Measurements from ENCODE around the gene JAZF1.
"Not testable (repeated sequence)": the region's sequence is repeated elsewhere in the genome, so short reads cannot be mapped to it uniquely, and the experiment has no call there.

Gene JAZF1

DNA sequence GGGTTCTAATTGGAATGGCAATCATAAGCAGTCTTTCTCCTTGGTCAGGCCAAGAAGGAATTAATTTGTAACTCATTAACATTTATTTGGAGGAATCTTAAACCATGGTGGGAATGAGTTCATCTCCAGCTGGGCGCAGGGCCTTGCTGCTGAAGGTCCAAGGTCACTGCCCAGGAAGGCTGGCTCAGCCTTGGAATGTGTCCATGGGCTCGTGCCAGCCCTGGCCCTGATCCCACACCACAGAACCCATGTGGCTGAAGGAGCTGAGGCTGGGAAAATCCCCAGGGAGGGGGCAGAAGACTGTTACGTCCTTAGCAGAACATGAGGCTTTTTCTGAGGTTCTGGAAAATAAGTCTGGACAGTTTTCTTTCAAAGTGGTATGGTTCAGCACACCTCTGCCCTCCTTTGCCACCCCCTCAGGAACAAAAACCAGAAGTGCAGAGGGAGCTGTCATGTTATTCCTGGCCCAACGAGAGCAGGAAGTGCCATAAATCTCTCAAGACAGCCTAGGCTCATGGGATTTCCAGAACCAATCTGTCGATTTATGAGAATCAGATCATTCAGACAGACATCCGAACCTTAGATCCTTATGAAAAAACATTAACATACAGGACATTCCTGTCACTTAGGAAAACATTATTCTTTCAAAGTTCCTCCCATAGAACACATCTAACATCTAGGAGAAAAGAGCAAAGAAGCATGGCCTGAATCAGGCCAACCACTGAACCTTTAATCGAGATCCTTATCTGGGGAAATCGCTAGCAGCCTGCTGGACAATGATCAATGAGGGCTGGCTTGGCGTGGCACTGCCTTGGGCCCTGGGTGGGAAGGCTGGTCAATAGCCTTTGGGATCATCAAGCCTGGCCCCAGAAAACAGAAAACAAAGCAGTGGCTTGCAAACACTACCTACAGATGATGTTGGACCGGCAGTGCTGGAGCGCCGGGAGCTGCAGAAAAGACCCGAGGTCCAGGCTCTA, 306.3 kb downstream of the JAZF1 start:
- peak; percentile 92 for DNase-seq (ENCODE audit: low read depth, low spot score)

DNA sequence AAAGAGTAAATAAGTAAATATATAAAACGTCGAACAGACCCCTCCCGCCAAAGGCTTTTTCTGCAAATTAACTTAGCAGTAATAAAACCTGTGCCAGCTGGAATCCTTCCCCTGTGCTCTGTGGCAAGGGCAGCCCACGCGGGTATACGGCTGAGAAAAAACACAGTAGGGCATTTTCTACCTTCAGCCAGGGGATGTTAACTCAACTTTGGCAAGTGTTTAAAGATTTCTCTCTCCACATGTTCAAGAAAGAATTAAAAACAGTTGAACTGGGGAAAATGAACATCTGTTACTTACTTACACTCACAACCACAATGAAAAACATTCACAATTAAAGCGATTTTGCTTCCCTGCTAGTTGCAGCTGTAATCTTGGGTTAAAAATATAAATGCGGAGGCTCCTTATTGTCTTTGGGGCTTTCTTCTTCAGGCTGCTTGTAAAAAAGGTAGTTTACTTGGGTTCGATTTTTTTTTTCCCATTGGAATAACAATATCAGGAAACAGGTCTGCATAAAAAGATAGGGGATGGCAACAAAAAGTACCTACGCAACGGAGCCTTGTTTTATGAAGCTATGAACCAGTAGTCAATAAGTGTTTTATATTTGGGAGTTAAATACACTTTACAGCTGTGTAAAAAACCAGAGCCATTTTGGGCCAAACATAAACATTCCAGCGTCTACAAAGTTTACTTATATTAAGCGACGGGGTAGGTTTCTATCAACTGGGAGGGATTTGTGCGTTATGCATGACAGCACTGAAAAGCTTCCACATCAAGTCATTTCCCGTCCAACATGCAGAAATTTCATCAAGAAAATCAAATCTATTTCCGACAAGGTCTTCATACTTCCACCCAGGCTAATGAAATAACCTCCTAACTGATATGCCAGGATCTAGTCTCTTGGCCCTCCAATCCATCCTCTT, 308.0 kb downstream of the JAZF1 start:
- DNase-seq (ENCODE audit: low read depth, low spot score), result peak; percentile 26

DNA sequence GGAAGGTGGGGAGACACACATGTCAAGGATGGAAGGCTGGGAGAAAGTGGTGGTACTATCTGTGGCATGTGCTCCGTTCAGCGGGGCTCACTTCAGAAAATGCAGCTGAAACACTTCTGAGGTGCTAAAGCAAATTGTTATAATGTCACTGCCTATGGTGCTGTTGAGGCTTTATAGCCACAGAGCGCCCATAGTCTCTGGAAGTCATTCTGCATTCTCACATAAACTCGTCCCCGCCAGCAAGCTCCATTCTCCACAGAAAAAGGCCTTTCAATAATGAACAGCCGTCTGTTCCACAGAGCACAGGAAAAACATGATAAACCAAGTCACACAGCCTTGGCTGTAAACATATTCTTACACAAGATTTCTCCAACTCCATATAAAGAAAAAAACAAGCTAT, 308.7 kb downstream of the JAZF1 start:
- DNase-seq (ENCODE audit: low read depth, low spot score), result no peak

DNA sequence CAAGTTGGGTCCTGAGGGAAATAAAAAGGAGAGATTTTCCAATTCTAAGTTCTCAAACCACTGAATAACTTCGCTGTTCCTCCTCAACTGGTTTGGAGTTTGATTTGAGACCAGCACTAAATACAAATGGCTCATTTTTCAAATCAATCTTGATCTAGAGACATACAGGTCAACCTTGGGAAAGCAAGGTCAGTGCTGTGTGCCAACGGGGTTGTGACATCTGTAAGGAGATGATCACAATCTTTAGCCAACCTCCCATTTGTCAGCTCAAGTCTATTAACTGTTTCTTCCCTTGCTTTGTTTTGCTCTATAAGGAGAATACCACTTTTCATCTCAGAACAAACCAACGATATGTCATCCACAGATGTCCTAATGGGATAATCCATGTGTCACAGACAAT, 309.5 kb downstream of the JAZF1 start:
- no peak for DNase-seq (ENCODE audit: low read depth, low spot score)

DNA sequence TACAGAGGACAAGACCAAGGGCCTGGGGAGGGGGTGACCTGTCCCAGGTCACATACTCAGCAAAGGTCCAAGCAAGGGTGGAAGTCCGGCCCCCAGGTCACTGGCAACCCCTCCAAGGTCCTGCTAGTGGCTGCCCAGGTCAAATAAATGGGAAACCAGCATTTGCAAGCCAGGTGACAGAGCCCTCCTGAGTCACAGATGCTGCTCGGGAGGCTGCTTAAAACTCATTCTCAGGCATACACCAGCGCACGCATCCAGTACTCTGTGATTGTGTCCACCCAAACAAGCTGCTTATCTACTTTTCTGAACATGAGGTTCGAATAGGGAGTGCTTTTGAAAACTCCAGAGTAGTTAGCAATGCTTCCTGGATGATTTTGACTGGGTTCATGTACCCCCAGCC, 310.0 kb downstream of the JAZF1 start:
- no peak for DNase-seq (ENCODE audit: low read depth, low spot score)

DNA sequence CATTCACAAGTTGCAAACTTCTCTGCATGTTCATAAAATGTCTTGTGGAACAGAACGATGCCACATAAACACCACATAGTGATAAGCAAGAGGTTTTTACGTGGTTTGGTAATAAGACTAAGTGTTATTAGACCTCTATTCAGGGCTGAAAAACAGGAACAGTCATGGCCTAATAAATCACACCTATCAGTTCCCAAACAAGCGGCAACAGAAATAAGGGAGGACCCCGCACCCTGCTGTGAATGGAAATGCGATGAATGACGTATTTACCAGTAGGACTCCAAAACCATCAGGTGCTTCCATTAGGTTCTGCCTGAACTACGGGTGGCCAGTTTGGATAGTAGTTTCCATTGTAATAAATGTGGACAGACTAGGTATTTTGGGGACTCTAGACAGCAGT, 311.5 kb downstream of the JAZF1 start:
- no peak for DNase-seq (ENCODE audit: low read depth, low spot score)

DNA sequence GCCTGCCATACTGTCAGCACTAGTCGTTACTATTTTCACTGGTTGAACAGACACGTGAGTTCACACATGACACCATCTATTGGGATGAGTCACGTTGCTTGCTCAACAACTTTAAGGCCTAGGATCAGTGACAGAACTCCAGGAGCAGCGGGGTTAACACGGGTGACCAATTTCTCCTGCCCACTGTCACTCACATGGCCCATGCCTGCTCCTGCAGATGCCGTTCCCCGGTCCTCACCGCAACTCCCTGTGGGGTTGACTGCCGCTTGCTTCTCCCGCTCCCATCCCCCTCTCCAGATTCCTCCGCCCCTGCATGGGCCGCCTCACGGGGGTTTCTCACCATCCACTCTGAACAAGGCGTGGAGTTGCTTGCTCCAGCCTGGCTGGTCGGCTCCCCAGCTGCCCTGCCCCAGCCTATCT, 312.5 kb downstream of the JAZF1 start:
- no peak for DNase-seq (ENCODE audit: low read depth, low spot score)

DNA sequence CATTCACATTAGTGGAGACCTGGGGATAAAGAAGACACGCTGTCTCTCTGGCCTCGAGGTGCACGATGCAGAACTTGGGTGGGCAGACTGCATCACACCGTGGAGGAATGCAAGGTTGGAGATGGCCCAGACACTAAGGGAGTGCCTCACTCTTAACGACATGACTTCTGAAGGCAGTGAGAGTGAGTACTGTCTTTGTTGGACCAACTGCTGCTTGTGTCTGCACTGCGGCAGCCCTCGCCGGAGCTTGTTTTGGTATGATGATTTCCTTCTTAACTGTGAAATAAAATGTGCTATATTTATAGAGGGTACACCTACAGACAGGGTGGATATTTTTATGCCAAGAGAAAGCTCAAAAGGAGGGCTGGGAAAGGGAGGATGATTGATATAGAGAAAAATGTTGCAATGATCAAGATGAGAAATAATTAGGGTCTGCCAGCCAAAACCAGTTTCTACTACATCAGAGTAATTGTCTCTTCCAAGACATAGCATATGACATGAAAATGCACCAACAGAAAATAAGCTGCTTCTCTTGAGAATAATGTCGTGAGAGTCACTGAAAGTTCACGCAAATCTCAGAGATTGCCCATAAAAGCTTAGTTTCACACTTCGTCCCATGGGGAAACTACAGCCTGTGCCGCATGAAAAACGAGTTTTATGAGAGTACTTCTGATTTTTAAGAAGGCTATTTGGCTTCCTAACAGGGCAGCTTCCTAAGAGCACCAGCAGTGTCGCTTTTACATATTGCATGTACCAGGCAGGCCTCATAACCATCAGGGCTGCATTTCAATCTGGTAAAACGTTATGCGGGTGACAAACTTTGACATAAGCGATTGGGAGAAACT, 313.5 kb downstream of the JAZF1 start:
- DNase-seq (ENCODE audit: low read depth, low spot score), result no peak

DNA sequence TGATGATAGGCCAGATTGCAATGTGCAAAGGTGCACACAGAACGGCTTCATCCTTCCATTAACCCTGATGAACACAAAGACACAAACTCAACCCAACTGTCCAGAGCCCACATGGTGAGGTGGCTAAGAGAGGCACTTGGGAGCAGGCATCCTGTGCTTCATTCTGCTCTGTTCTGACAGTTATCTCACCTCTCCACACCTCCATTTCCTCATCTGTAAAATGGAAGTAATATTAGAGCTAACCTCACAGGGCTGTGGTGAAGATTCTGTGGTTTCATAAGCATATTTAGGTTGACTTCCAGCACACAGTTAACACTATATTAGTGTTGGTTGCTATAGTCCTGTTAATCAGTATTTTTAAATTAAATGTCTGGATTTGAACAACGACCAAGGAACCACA, 314.3 kb downstream of the JAZF1 start:
- DNase-seq (ENCODE audit: low read depth, low spot score), result no peak

DNA sequence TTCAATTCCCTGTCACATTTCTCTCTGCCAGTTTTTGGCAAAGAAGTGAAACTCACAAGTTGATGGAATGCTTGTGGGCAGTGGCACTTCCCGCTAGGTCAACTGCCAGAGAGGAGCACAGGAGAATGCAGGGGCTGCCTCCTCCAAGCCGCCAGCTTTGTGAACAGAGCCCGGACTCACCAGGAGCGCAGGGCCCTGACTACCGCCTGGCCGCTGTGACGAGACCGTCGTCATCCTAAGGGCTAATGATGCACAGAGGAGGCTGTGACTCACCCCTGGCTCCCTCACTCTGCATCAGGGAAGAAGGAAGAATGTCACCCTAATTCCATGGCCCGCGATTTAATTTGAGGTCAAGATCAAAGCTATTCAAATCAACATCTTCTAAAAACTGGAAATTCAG, 316.7 kb downstream of the JAZF1 start:
- DNase-seq (ENCODE audit: low read depth, low spot score), result peak; percentile 97

DNA sequence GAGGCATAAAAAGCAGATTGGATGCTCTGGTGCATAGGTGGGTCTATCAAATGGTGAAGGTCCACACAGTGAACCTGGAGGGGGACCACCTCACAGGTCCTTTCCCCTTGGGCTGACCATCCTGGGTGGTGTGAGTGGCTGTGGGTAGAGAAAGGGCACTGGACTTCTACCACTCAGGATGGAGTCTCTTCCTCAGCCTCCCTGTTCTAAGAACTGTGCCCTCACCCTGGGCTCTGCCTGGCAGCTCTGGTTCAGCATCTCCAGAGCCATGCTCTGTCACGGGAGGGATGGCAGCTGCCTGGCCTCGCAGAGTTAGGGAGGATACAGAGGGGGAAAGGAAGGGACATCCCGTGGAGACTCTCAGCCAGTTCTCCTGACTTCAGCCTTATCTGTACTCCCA, 318.8 kb downstream of the JAZF1 start:
- DNase-seq (ENCODE audit: low read depth, low spot score), result no peak

DNA sequence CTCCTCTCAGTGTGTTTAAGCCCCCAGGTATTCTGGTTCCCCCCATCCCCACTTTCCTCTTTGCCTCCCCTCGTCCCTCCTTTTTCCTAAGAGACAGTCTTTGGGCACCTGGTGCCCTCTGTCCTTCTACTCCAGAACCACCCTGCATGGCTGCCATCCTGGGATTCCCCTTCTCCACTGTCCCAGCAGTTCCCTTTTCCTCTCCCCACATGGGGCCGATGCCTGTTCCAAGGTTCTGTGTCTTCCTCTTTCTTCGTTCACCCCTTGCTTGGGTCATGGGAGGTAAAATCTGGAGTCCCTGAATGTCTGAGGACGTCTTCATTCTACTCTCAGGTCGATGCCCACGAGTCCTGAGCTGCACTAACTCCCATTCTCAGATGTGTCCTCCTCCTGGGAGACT, 319.8 kb downstream of the JAZF1 start:
- no peak for DNase-seq (ENCODE audit: low read depth, low spot score)

DNA sequence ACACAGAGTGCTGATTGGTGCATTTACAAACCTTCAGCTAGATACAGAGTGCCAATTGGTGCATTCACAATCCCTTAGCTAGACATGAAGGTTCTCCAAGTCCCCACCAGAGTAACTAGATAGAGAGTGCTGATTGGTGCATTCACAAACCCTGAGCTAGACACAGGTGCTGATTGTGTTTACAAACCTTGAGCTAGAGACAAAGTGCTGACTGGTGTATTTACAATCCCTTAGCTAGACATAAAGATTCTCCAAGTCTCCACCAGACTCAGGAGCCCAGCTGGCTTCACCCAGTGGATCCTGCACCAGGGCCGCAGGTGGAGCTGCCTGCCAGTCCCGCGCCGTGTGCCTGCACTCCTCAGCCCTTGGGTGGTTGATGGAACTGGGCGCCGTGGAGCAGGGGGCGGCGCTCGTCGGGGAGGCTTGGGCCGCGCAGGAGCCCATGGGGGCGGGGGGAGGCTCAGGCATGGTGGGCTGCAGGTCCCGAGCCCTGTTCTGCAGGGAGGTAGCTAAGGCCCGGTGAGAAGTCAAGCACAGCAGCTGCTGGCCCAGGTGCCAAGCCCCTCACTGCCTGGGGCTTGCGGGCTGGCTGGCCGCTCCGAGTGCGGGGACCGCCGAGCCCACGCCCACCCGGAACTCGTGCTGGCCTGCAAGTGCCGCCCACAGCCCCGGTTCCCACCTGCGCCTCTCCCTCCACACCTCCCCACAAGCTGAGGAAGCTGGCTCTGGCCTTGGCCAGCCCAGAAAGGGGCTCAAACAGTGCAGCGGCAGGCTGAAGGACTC, 323.7 kb downstream of the JAZF1 start:
- DNase-seq (ENCODE audit: low read depth, low spot score), result not testable (repeated sequence)

DNA sequence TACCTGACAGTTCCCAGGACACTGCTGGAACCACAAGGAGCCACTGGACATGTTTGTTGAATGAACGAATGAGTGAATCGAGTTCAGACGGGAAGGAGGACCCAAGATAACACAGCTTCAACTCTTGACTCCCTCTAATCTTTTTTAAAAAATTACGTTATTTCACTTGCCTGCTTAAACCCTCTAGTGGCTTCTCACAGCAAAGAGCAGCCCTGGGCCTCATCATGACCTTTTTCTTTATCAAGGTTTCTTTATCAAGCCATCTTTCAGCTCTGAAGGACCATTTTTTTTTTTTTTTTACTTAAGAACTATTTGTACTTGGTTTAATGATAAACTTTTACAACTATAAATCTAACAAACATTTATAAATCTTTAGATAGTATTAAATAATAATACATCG, 330.1 kb downstream of the JAZF1 start:
- no peak for DNase-seq (ENCODE audit: low read depth, low spot score)

DNA sequence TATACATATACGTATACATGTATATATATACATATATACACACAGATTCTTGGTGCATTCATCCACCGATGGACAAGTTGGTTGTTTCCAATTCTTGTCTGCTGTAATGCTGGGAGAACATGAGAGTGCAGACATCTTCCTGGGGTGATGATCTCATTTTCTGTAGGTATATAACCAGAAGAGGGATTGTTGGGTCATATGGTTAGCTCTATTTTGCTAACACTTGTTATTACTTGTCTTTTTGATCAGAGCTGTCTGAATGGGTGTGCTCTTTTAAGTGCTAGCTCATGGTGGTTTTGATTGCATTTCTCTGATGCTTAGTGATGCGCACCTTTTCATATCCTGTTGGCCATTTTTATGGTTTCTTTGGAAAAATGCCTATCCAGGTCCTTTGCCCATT, 334.2 kb downstream of the JAZF1 start:
- no peak for DNase-seq (ENCODE audit: low read depth, low spot score)

DNA sequence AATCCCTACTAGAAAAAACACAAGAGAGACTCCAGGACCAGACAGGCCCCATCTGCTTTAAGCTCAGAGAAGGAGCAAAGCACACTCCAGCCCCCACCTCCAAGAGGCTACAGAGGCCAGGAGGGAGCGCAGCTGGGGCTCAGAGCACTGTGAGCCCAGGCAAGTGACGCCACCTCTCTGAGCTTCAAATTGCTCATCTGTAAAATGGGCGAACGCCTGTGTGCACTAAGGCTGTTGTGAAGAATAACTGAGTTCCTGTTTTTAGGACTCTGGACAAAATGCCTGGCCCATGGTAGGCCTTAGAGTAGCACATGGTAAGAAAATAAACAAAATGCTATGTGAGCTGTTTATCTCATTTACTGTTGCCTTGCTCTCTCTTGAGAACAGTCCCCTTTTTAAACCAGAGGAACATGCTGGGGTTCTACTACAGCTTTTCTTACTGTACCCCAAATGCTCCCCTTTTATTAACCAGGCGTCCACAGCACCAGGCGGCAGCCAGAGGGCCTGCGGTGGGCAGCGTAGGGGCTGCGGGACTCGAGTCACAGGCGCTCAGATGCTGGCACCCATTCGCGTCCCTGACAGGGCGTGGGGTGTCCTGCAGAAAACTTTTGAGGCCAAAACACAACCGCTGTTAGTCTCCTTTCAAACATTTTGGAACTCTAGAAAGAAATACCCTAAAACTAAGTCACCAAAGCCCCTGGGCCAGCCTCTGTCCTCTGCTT, 336.9 kb downstream of the JAZF1 start:
- DNase-seq (ENCODE audit: low read depth, low spot score), result no peak

DNA sequence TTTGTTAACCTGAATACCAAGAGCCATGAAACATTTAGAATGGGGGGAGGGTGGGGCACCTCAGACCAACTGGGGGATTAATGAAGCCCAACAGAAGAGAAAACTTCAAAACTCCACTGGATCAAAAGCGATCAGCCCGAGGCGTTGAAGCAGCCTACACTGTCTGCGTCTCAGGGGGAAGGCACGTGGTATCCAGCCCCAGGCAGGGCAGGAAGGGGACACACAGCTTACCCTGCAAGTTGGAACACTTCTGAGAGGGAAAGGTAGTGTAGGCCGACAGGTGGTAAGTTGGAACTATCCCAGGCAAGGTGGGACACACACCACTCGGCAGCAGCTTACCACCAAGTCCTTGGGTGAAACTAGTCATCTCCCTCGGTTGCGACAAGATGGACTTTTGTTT, 337.7 kb downstream of the JAZF1 start:
- peak; percentile 16 for DNase-seq (ENCODE audit: low read depth, low spot score)

DNA sequence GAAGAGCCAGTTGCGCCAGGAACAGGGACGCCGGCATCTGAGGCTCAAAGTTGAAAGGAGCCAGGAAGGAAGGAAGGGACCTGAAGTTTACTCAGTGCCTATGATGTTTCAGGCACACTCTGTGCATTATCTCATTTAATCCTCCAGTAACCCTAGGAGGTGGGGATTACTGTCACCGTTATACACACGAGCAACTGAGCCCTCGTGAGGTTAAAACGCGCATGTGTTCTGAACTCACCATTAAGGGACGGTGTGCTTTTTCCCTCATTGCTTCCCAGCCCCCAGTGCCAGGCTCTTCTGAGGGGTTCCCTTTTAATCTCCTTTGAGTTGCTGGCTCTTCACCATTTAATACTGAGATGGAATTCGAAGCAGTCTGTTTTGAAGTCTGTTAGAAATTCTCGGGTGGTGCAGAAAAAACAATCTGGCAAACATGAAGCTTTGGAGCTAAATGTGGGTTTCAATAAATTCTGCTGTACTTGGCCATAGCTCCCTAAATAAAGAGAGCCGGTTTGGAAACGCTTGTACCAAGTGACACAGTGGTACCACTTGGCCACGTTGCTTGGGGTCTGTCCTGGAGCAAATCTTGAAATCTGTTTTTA, 338.4 kb downstream of the JAZF1 start:
- peak; percentile 38 for DNase-seq (ENCODE audit: low read depth, low spot score)

DNA sequence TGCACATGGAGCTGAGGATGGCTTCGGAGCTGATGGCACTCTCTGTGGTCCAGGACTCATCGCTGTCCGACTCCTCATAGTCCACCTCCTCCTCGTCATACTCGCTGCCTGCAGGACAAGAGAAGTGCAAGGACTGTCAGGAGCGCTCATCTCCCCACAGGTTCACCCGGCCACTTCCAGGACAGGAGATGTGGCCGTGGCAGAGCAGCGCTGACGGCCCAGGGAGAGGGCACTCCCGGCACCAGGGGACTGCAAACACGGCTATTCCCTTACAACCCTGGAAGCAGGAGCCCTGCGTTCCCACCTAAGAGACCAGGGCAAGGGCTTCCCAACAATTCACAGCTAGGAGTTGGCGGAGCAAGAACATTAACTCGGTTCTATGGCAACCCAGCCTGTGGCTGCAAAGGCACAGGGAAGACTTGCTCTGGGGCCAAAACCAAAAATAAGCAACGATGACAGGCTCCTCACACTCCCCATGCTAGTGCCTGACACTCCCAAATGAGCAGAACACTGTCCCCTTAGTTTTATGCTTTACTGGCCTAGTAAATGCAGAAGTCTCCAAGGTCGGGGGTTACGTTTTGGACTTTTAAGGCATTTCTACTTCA, 339.7 kb downstream of the JAZF1 start:
- DNase-seq (ENCODE audit: low read depth, low spot score), result no peak
